CD4-positive, CD25-positive, alpha-beta regulatory T cell (primary cell): Measurements from ENCODE around the gene CEP120. TPM values are rescaled to one million over a fixed set of nuclear protein-coding genes. Genes with fewer than 3 reads are reported as not detected.
"Not testable (repeated sequence)": the region's sequence is repeated elsewhere in the genome, so short reads cannot be mapped to it uniquely, and the experiment has no call there.

Experiments used
- ATAC-seq, 2 donors: fragments of 150-1000 bp; cut with Tn5 transposase; one replicate each; pipeline ENCODE4 v1.10.0; 2021; ENCODE audit warnings: low read depth in 2 of 2, moderate number of reproducible peaks in 2 of 2, moderate library complexity in 1 of 2
- DNase-seq, 3 donors: peaks; one replicate each; pipeline versions ENCODE4 v3.0.0 to v3.0.0-alpha.2; 2012 to 2022; ENCODE audit warnings: mixed read lengths in 1 of 3
- H3K27ac ChIP-seq: one replicate; pipeline ENCODE4 v1.7.0; 2013; ENCODE audit warnings: mild to moderate bottlenecking, low read length; ENCODE audit not compliant: insufficient read depth, poor library complexity, severe bottlenecking
- H3K27me3 ChIP-seq: one replicate; pipeline ENCODE4 v1.7.0; 2013; ENCODE audit warnings: low read length; ENCODE audit not compliant: control insufficient read depth, insufficient read depth
- H3K36me3 ChIP-seq: one replicate; pipeline ENCODE4 v1.7.0; 2013; ENCODE audit warnings: mild to moderate bottlenecking, low read length, moderate library complexity; ENCODE audit not compliant: control insufficient read depth, insufficient read depth
- H3K4me1 ChIP-seq: 2 replicates; pipeline ENCODE4 v1.7.0; 2013; ENCODE audit warnings: mild to moderate bottlenecking, low read length; ENCODE audit not compliant: insufficient read depth, control insufficient read depth, poor library complexity, severe bottlenecking
- H3K4me3 ChIP-seq: one replicate; pipeline ENCODE4 v1.7.0; 2013; ENCODE audit warnings: low read depth, mild to moderate bottlenecking, low read length, moderate library complexity
- H3K9me3 ChIP-seq, 2 experiments: 1 replicate in 1 of 2; 2 replicates in 1 of 2; pipeline ENCODE4 v1.7.0; 2013; ENCODE audit warnings: low read length in 2 of 2, mild to moderate bottlenecking in 1 of 2, moderate library complexity in 1 of 2; ENCODE audit not compliant: control insufficient read depth in 2 of 2
- H3K27ac Mint-ChIP-seq, 3 donors: one replicate each; pipeline ENCODE4 v1.8.0; 2020 to 2022; ENCODE audit warnings: mild to moderate bottlenecking in 3 of 3, mixed read lengths in 3 of 3, moderate library complexity in 2 of 3
- H3K27me3 Mint-ChIP-seq: one replicate; pipeline ENCODE4 v1.8.0; 2022; ENCODE audit warnings: mild to moderate bottlenecking, mixed read lengths
- H3K36me3 Mint-ChIP-seq: one replicate; pipeline ENCODE4 v1.8.0; 2020; ENCODE audit warnings: mixed read lengths
- H3K4me1 Mint-ChIP-seq, 4 donors: one replicate each; pipeline ENCODE4 v1.8.0; 2020 to 2022; ENCODE audit warnings: mixed read lengths in 4 of 4, mild to moderate bottlenecking in 1 of 4
- H3K4me3 Mint-ChIP-seq, 4 donors: one replicate each; pipeline ENCODE4 v1.8.0; 2020 to 2022; ENCODE audit warnings: mild to moderate bottlenecking in 4 of 4, mixed read lengths in 4 of 4, moderate library complexity in 3 of 4
- H3K9me3 Mint-ChIP-seq, 7 donors: one replicate each; pipeline ENCODE4 v1.8.0; 2020 to 2022; ENCODE audit warnings: mixed read lengths in 7 of 7, mild to moderate bottlenecking in 3 of 7, moderate library complexity in 2 of 7
- polyA plus RNA-seq, 4 donors: library from polyadenylated mRNA; unstranded; fragments of 300-500 nt; fragmentation: Illumina TruSeq; gene quantifications; one replicate each; pipeline ENCODE4 v1.2.3, GENCODE V29; 2021
- total RNA-seq: library from RNA; stranded (reverse); gene quantifications from one replicate; pipeline ENCODE4 v1.2.3, GENCODE V29; 2022

The CEP120 gene
- total and polyA plus RNA-seq, 5 donors from 2014 or later, result 24.7 to 79.9 (median 30.1) TPM

- Histone ChIP-seq H3K27ac (no peak overlapping the region), H3K36me3 (no peaks in the 10 kb centered on the region), H3K4me3 (no peak overlapping the region), H3K4me1 (peaks cover 6% of the 10 kb centered on the region), H3K9me3 (no peaks in the 10 kb centered on the region), H3K27me3 (no peaks in the 10 kb centered on the region)
- ATAC-seq, result no peak
- Mint-ChIP-seq H3K27ac (no peak overlapping the region), H3K4me1 (peaks cover 0 to 20% (median 12%) of the 10 kb centered on the region in 4 donors), H3K27me3 (no peaks in the 10 kb centered on the region), H3K4me3 (no peak overlapping the region), H3K9me3 (no peaks in the 10 kb centered on the region), H3K36me3 (no peaks in the 10 kb centered on the region)
- no peak for DNase-seq
Measured at GRCh38 chr5:123438244-123438643, 15.0 kb upstream of the CEP120 start.

- ATAC-seq, result no peak
- Mint-ChIP-seq H3K27me3 (peaks cover 9% of the 10 kb centered on the region), H3K4me1 (peaks cover 0 to 12% (median 8%) of the 10 kb centered on the region in 4 donors), H3K4me3 (no peak overlapping the region), H3K36me3 (no peaks in the 10 kb centered on the region), H3K27ac (no peak overlapping the region), H3K9me3 (no peaks in the 10 kb centered on the region)
- Histone ChIP-seq H3K9me3 (no peaks in the 10 kb centered on the region), H3K27me3 (no peaks in the 10 kb centered on the region), H3K4me1 (peaks cover 6% of the 10 kb centered on the region), H3K4me3 (no peak overlapping the region), H3K36me3 (no peaks in the 10 kb centered on the region), H3K27ac (no peak overlapping the region)
- DNase-seq, result no peak
Measured at GRCh38 chr5:123436201-123436600, 13.0 kb upstream of the CEP120 start.

- H3K27me3 ChIP-seq, result no peaks in the 10 kb centered on the region
- DNase-seq, result no peak
- no peak overlapping the region for H3K4me3 ChIP-seq
- H3K36me3 Mint-ChIP-seq, result no peaks in the 10 kb centered on the region
- no peaks in the 10 kb centered on the region for H3K9me3 Mint-ChIP-seq
- H3K27ac ChIP-seq, result no peak overlapping the region
- H3K27me3 Mint-ChIP-seq, result peaks cover 9% of the 10 kb centered on the region
- H3K4me1 Mint-ChIP-seq, result peaks cover 0 to 11% (median 6%) of the 10 kb centered on the region in 4 donors
- H3K4me1 ChIP-seq, result peaks cover 6% of the 10 kb centered on the region
- no peaks in the 10 kb centered on the region for H3K36me3 ChIP-seq
- ATAC-seq, result no peak
- H3K4me3 Mint-ChIP-seq, result no peak overlapping the region
- H3K27ac Mint-ChIP-seq, result peak overlapping the region in 1 of 3 donors; percentile 23
- H3K9me3 ChIP-seq, result no peaks in the 10 kb centered on the region
Measured at GRCh38 chr5:123434796-123435195, 11.6 kb upstream of the CEP120 start.

- no peaks in the 10 kb centered on the region for H3K4me1 ChIP-seq
- no peak overlapping the region for H3K4me3 ChIP-seq
- H3K36me3 Mint-ChIP-seq, result no peaks in the 10 kb centered on the region
- no peaks in the 10 kb centered on the region for H3K9me3 Mint-ChIP-seq
- H3K4me3 Mint-ChIP-seq, result no peak overlapping the region
- DNase-seq (no peak), ATAC-seq (no peak)
- no peaks in the 10 kb centered on the region for H3K27me3 ChIP-seq
- peaks cover 9% of the 10 kb centered on the region for H3K27me3 Mint-ChIP-seq
- H3K36me3 ChIP-seq, result no peaks in the 10 kb centered on the region
- H3K4me1 Mint-ChIP-seq, result peaks cover 0 to 5% (median 0%) of the 10 kb centered on the region in 4 donors
- H3K27ac Mint-ChIP-seq, result no peak overlapping the region
- no peaks in the 10 kb centered on the region for H3K9me3 ChIP-seq
- H3K27ac ChIP-seq, result no peak overlapping the region
Measured at GRCh38 chr5:123433596-123433995, 10.4 kb upstream of the CEP120 start.

GRCh38 chr5:123430441-123430840 lies 7.2 kb upstream of the CEP120 start:
- not testable (repeated sequence) for H3K36me3 Mint-ChIP-seq, H3K4me1 Mint-ChIP-seq, H3K9me3 ChIP-seq, H3K9me3 Mint-ChIP-seq, H3K27ac ChIP-seq, H3K4me3 Mint-ChIP-seq, H3K27me3 ChIP-seq, H3K27me3 Mint-ChIP-seq, ATAC-seq, H3K27ac Mint-ChIP-seq, H3K36me3 ChIP-seq, DNase-seq, H3K4me3 ChIP-seq, H3K4me1 ChIP-seq

GRCh38 chr5:123429993-123430392 lies 6.8 kb upstream of the CEP120 start:
- Mint-ChIP-seq H3K27me3 (peaks cover 9% of the 10 kb centered on the region), H3K4me3 (no peak overlapping the region), H3K27ac (no peak overlapping the region), H3K36me3 (no peaks in the 10 kb centered on the region), H3K4me1 (peaks cover 2 to 5% (median 5%) of the 10 kb centered on the region in 4 donors), H3K9me3 (no peaks in the 10 kb centered on the region)
- Histone ChIP-seq H3K36me3 (no peaks in the 10 kb centered on the region), H3K27me3 (no peaks in the 10 kb centered on the region), H3K27ac (no peak overlapping the region), H3K9me3 (no peaks in the 10 kb centered on the region), H3K4me3 (no peak overlapping the region), H3K4me1 (no peaks in the 10 kb centered on the region)
- no peak for DNase-seq
- ATAC-seq, result no peak

GRCh38 chr5:123429221-123429954 lies 6.2 kb upstream of the CEP120 start:
- H3K36me3 ChIP-seq, result no peaks in the 10 kb centered on the region
- no peaks in the 10 kb centered on the region for H3K27me3 ChIP-seq
- ATAC-seq (no peak), DNase-seq (no peak)
- peaks cover under 1% of the 10 kb centered on the region for H3K4me1 ChIP-seq
- peaks cover 0 to 3% (median 0%) of the 10 kb centered on the region in 7 donors for H3K9me3 Mint-ChIP-seq
- no peaks in the 10 kb centered on the region for H3K36me3 Mint-ChIP-seq
- H3K27me3 Mint-ChIP-seq, result peaks cover 9% of the 10 kb centered on the region
- H3K27ac Mint-ChIP-seq, result peak overlapping the region in 2 of 3 donors; percentile 1 to 67
- H3K9me3 ChIP-seq, result no peaks in the 10 kb centered on the region
- H3K4me3 ChIP-seq, result no peak overlapping the region
- H3K27ac ChIP-seq, result no peak overlapping the region
- peaks cover 3 to 10% (median 6%) of the 10 kb centered on the region in 4 donors for H3K4me1 Mint-ChIP-seq
- H3K4me3 Mint-ChIP-seq, result no peak overlapping the region
